GM10266 (cell line): ENCODE data around the gene HOXC13.

Experiments used
- DNase-seq: peaks from one replicate; pipeline ENCODE4 v3.0.0; 2012; ENCODE audit errors: extremely low spot score
- TF ChIP-seq, protein P1 (sequence below): IDR thresholded peaks from 2 replicates; pipeline ENCODE4 v1.5.1; 2012; ENCODE audit warnings: mild to moderate bottlenecking, low read depth; ENCODE audit not compliant: control insufficient read depth, insufficient read depth; ENCODE audit errors: missing control alignments

Gene HOXC13

DNA sequence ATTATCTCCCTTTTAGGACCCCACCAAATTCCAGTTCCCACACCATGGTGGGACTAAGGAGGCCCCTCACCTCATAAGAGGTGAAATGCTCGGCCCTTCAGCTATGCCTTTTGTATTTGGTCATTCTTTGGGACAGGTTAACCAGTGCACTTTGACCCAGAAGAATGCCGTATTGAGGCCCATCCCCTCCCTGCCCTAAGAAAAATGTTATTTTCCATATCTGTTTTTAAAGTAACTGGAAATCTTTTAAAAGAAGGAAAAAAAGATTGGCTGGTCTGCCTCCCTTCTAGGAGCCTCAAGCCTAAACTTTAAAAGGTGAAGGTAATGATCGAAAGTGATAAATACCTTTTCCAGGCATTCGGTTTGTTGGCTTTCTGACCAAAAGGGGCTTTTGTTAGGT is 5.7 kb upstream of the HOXC13 start:
- no peak for DNase-seq
- TF ChIP-seq, protein P1, sequence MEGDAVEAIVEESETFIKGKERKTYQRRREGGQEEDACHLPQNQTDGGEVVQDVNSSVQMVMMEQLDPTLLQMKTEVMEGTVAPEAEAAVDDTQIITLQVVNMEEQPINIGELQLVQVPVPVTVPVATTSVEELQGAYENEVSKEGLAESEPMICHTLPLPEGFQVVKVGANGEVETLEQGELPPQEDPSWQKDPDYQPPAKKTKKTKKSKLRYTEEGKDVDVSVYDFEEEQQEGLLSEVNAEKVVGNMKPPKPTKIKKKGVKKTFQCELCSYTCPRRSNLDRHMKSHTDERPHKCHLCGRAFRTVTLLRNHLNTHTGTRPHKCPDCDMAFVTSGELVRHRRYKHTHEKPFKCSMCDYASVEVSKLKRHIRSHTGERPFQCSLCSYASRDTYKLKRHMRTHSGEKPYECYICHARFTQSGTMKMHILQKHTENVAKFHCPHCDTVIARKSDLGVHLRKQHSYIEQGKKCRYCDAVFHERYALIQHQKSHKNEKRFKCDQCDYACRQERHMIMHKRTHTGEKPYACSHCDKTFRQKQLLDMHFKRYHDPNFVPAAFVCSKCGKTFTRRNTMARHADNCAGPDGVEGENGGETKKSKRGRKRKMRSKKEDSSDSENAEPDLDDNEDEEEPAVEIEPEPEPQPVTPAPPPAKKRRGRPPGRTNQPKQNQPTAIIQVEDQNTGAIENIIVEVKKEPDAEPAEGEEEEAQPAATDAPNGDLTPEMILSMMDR: no peak

DNA sequence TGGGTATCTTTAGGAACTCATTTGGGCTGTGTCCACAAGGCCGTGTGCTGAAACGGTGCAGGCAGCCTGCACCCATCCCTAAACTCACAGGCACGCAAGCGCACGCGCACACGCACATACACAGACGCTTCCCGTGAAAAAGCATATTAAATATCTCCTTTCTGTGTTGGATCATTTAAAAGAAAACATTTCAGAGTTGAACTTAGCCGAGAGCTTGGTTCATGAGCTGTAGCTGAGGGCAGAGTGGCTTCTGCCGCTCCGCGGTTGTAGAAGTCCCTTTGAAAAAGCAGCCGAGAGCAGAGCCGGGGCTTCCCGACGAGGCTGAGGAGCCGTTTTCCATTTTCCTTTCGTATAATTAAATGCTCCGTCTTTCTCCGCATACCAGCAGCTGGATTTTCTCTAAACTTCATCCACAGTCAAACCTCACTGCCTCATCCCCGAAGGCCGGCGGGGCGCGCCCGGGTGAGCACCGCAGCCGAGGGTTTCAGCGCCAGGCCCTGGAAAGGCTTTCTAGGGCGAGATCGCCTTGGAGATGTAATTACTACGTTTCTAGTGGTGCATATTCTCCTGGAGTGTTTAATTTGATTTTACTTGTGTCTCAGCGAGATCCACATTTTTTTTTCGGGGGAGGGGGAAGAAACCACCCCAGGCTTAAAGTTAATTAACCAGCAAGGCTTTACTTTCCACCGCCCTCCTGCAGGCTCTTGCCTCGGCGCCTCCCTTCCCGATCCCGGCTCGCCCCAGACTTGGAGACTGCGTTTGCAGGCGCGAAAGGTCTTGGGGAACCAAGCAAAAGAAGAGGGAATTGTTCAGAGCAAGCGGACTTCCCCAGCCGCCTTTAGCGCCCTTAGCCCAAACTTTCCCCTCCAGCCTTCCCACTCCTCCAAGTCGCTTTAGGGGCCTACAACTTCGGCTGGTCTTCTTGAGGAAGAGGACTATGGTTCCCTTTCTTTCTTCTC is 3.0 kb upstream of the HOXC13 start:
- TF ChIP-seq, protein P1: no peak
- no peak for DNase-seq

DNA sequence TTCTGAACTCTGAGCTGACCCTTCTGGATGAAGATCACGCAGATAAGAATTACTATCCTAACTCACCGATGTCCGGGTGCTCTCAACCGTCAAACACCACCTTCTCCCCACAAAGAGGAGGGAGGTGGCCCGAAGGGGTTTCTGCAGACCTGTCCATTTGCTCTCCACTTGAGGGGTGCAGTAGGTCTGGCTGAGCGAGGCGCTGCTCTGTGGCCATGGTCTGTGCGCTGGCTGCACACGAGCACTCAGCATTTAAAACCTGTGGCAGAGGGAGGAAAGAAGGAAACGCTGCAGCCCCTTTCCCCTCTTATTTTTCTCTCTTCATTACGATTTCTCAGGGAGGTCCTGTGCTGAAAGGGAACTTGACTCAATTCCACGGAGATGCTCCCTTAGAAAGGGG is 1.5 kb upstream of the HOXC13 start:
- TF ChIP-seq, protein P1: no peak
- DNase-seq: no peak

GRCh38 chr12:53937596-53938325 is 870 bp upstream of the HOXC13 start:
- no peak for DNase-seq
- TF ChIP-seq, protein P1: no peak

- DNase-seq: peak; percentile 34
- TF ChIP-seq, protein P1: no peak
Observed at GRCh38 chr12:53939141-53940108, 794 bp downstream of the HOXC13 start.

GRCh38 chr12:53940443-53941014 is 1.9 kb downstream of the HOXC13 start:
- no peak for DNase-seq

More at GRCh38 chr12:53940443-53941014, 1.9 kb downstream of the HOXC13 start:
- TF ChIP-seq, protein P1: no peak
